NCI-H524 treated with DMSO at 0.1 percent for 48 hours (cell line): ENCODE results near the gene MND1.
"Not testable (repeated sequence)": the region's sequence is repeated elsewhere in the genome, so short reads cannot be mapped to it uniquely, and the experiment has no call there.

Experiments
- DNase-seq: peaks from one replicate; lab custom pipeline; 2025; lab: John Stamatoyannopoulos, UW

The MND1 gene

GRCh38 chr4:153440475-153440874 is 96.0 kb downstream of the MND1 start:
- DNase-seq, result no peak

GRCh38 chr4:153447175-153447905 is 102.9 kb downstream of the MND1 start:
- no peak for DNase-seq

- no peak for DNase-seq
These were observed 103.7 kb downstream of the MND1 start for GRCh38 chr4:153448003-153448731.

GRCh38 chr4:153449338-153449737 is 104.8 kb downstream of the MND1 start:
- no peak for DNase-seq

- DNase-seq, result no peak
These were observed 106.0 kb downstream of the MND1 start for GRCh38 chr4:153450544-153450917.

GRCh38 chr4:153451145-153451544 is 106.7 kb downstream of the MND1 start:
- DNase-seq, result not testable (repeated sequence)

GRCh38 chr4:153451911-153452657 is 107.6 kb downstream of the MND1 start:
- no peak for DNase-seq

GRCh38 chr4:153452658-153453378 is 108.3 kb downstream of the MND1 start:
- no peak for DNase-seq

GRCh38 chr4:153453402-153453801 is 108.9 kb downstream of the MND1 start:
- no peak for DNase-seq

- DNase-seq, result no peak
These were observed 114.5 kb downstream of the MND1 start for GRCh38 chr4:153458969-153459368.

- DNase-seq, result not testable (repeated sequence)
These were observed 117.1 kb downstream of the MND1 start for GRCh38 chr4:153461549-153461948.

- DNase-seq, result no peak
These were observed 119.6 kb downstream of the MND1 start for GRCh38 chr4:153464068-153464467.
